Tibial nerve (tissue), 4 donors: ENCODE measurements around the gene BCL2L11. TPM values are rescaled to one million over a fixed set of nuclear protein-coding genes. Genes with fewer than 3 reads are reported as not detected.

Experiments used
- DNase-seq, 2 donors: peaks; one replicate each; pipeline ENCODE4 v3.0.0-alpha.2; 2019; ENCODE audit warnings: low spot score in 2 of 2
- H3K27ac ChIP-seq, 4 donors: fragments of 200-600 bp; sonication (generic) in 3 of 4; one replicate each; pipeline ENCODE4 v1.5.1; 2017 to 2019; ENCODE audit warnings: mild to moderate bottlenecking in 1 of 4
- H3K27me3 ChIP-seq, 2 donors: fragments of 200-600 bp; sonication (generic) in 1 of 2; one replicate each; pipeline versions ENCODE4 v1.5.1 to v1.6.0; 2017 to 2019
- H3K36me3 ChIP-seq, 3 donors: fragments of 200-600 bp; sonication (generic); one replicate each; pipeline ENCODE4 v1.5.1; 2018 to 2019
- H3K4me1 ChIP-seq, 4 donors: fragments of 200-600 bp; sonication (generic) in 3 of 4; one replicate each; pipeline ENCODE4 v1.5.1; 2017 to 2019
- H3K4me3 ChIP-seq, 4 donors: fragments of 200-600 bp; sonication (generic) in 3 of 4; one replicate each; pipeline ENCODE4 v1.5.1; 2017 to 2019; ENCODE audit warnings: mild to moderate bottlenecking in 1 of 4, moderate library complexity in 1 of 4
- H3K9me3 ChIP-seq, 4 donors: fragments of 200-600 bp; sonication (generic) in 3 of 4; one replicate each; pipeline ENCODE4 v1.5.1; 2017 to 2019
- EP300 ChIP-seq, 2 donors: sonication (generic); formaldehyde crosslinking; IDR thresholded peaks; one replicate each; pipeline ENCODE4 v1.6.1; 2017; ENCODE audit warnings: antibody characterized with exemption in 2 of 2, mild to moderate bottlenecking in 1 of 2
- POLR2A ChIP-seq, 2 donors: fragments of 450-650 bp; IDR thresholded peaks; one replicate each; pipeline ENCODE4 v1.6.1; 2017; ENCODE audit warnings: antibody characterized with exemption in 2 of 2, mild to moderate bottlenecking in 2 of 2, moderate library complexity in 2 of 2
- WGBS, 2 donors: methylation state at CpG; one replicate each; pipeline ENCODE4 v1.1.5; 2018; 5-methylcytosine and 5-hydroxymethylcytosine counted together
- total RNA-seq, 4 donors: library from RNA; depleted of rRNA; stranded (reverse); fragments of >200 nt; gene quantifications; one replicate each; pipeline ENCODE4 v1.1.0, GENCODE V29; 2016
- TF ChIP-seq, protein P1 (sequence below), 5 experiments: fragments of 200-600 bp in 3 of 5; fragments of 450-650 bp in 2 of 5; sonication (generic) in 3 of 5; IDR thresholded peaks; one replicate each; pipeline ENCODE4 v1.5.1; 2016 to 2019; ENCODE audit warnings: antibody characterized with exemption in 5 of 5, mild to moderate bottlenecking in 3 of 5, moderate library complexity in 2 of 5

Gene BCL2L11
- total RNA-seq, 4 donors from 2014 or later, result 8.7 to 36.5 (median 25.8) TPM

DNA sequence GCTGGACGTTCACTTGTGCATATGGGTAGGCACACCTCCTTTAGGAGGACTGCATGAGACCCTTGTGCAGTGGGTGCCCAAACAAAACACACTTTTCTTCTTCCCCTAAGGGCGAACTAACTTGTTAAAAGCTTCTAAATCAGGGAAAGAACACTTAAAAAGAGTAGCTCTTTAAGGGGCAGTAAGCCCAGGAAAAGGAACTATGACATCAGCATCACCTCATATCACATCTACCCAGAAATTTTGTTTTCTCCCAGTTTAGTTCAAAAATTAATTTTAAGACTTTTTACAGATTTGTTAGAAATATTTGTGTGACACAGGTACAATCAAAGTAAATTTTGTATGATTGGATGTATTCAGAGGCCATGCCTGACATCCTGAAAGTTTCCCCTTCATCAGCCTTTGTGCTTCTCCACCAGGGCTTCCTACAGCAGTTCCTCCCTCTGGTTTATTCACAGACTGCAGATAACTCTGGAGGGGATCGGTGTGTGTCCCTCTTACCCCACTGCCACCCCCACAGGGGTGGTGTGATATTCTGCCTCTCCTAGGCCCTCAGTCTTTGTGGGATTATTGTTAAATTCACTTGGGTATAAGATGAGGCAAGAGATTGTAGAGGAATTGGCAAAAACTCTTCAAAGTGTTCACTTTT, 27.6 kb downstream of the BCL2L11 start:
- Histone ChIP-seq H3K4me1 (peaks cover 0 to 19% (median 2%) of the 10 kb centered on the region in 4 donors), H3K27ac (no peak overlapping the region), H3K27me3 (no peaks in the 10 kb centered on the region), H3K9me3 (no peaks in the 10 kb centered on the region), H3K36me3 (peaks cover 0 to 25% (median 0%) of the 10 kb centered on the region in 3 donors), H3K4me3 (no peak overlapping the region)
- 84 to 85% methylated on average over 3 of the region's 3 CpGs for WGBS, 2 donors
- DNase-seq, result no peak
- TF ChIP-seq EP300 (IDR thresholded peaks at IDR 0.05), result no peak
- no peak for TF ChIP-seq POLR2A (IDR thresholded peaks at IDR 0.05)
- TF ChIP-seq, protein P1, sequence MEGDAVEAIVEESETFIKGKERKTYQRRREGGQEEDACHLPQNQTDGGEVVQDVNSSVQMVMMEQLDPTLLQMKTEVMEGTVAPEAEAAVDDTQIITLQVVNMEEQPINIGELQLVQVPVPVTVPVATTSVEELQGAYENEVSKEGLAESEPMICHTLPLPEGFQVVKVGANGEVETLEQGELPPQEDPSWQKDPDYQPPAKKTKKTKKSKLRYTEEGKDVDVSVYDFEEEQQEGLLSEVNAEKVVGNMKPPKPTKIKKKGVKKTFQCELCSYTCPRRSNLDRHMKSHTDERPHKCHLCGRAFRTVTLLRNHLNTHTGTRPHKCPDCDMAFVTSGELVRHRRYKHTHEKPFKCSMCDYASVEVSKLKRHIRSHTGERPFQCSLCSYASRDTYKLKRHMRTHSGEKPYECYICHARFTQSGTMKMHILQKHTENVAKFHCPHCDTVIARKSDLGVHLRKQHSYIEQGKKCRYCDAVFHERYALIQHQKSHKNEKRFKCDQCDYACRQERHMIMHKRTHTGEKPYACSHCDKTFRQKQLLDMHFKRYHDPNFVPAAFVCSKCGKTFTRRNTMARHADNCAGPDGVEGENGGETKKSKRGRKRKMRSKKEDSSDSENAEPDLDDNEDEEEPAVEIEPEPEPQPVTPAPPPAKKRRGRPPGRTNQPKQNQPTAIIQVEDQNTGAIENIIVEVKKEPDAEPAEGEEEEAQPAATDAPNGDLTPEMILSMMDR (IDR thresholded peaks at IDR 0.05), result no peak

DNA sequence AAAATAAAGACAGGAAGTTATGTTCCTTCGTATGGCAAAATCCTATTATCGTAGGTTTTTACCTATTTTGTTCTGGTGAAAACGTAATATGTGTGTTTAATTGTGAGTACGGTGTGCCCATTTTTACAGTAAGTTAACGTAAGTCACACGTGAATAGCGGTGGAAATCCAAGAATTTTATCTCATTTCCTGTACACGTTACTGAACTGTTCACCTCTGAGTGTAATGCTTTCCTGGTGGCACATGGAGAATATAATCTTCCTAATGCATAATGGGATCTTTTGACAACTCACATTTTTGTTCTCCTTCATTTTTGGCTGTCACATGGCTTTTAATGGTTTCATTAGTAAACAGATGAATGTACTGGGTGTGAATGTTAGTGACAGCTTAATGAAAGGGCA, 28.2 kb downstream of the BCL2L11 start:
- WGBS, 2 donors, result 86% methylated on average over 8 of the region's 8 CpGs
- no peak for DNase-seq
- peaks cover 0 to 19% (median 2%) of the 10 kb centered on the region in 4 donors for H3K4me1 ChIP-seq
- H3K27ac ChIP-seq, result no peak overlapping the region
- H3K36me3 ChIP-seq, result peaks cover 0 to 29% (median 0%) of the 10 kb centered on the region in 3 donors
- H3K27me3 ChIP-seq, result no peaks in the 10 kb centered on the region
- H3K4me3 ChIP-seq, result no peak overlapping the region
- H3K9me3 ChIP-seq, result no peaks in the 10 kb centered on the region
- TF ChIP-seq, protein P1 (IDR thresholded peaks at IDR 0.05), result no peak
- peak in 1 of 2 donors; percentile 34 for TF ChIP-seq EP300 (IDR thresholded peaks at IDR 0.05)
- TF ChIP-seq POLR2A (IDR thresholded peaks at IDR 0.05), result no peak

DNA sequence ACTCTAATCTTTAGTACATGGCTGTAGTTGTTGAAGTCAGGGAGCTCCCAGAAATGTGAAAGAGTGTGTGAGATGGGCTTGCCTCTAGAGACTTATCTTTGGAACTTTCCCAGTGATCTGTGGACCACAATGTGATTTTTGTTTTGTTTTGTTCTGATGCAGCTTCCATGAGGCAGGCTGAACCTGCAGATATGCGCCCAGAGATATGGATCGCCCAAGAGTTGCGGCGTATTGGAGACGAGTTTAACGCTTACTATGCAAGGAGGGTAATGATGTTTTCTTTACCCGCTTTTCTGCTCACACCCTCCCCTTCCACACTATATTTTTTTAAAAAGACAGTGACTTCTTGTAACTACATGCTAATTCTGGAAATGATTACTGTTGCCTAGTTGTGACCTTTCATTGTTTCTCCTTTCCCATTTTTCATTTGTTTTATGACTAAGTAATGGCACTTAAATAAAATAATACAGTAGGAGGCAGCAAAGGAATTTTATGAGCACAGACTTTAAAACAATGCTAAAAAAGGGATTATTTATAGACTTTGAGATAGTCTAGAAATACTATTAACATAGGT, 29.3 kb downstream of the BCL2L11 start:
- Histone ChIP-seq H3K36me3 (peaks cover 0 to 29% (median 0%) of the 10 kb centered on the region in 3 donors), H3K4me1 (peaks cover 0 to 22% (median 2%) of the 10 kb centered on the region in 4 donors), H3K9me3 (no peaks in the 10 kb centered on the region), H3K27ac (no peak overlapping the region), H3K27me3 (no peaks in the 10 kb centered on the region), H3K4me3 (no peak overlapping the region)
- TF ChIP-seq POLR2A (IDR thresholded peaks at IDR 0.05) (no peak), EP300 (IDR thresholded peaks at IDR 0.05) (no peak)
- TF ChIP-seq, protein P1 (IDR thresholded peaks at IDR 0.05), result no peak
- no peak for DNase-seq
- 66 to 72% methylated on average over 7 of the region's 7 CpGs for WGBS, 2 donors

DNA sequence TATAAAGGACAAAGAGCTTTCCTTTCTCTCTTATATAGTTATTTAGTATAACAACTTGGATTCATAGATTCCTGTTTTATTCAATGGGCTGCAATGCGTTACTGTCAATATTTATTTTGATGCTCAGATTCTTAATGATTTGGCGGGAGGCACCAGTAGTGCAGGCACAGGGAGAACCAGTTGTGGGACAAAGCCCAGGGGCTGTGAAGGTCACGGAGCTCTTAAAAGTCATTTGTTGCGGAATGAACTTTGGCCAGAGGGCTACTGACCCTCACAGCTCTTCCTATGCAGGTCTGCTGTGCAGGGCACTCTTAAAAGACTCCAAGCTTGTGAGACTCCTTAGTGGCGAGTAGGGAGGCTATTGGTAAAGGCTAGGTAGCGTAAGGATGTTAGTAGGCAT, 34.0 kb downstream of the BCL2L11 start:
- peaks cover 0 to 22% (median 0%) of the 10 kb centered on the region in 4 donors for H3K4me1 ChIP-seq
- no peaks in the 10 kb centered on the region for H3K27me3 ChIP-seq
- H3K36me3 ChIP-seq, result peaks cover 0 to 29% (median 0%) of the 10 kb centered on the region in 3 donors
- H3K9me3 ChIP-seq, result no peaks in the 10 kb centered on the region
- no peak for DNase-seq
- no peak overlapping the region for H3K27ac ChIP-seq
- H3K4me3 ChIP-seq, result no peak overlapping the region
- TF ChIP-seq POLR2A (IDR thresholded peaks at IDR 0.05) (no peak), EP300 (IDR thresholded peaks at IDR 0.05) (no peak)
- TF ChIP-seq, protein P1 (IDR thresholded peaks at IDR 0.05), result no peak
- WGBS, 2 donors, result 99% methylated on average over 6 of the region's 6 CpGs

DNA sequence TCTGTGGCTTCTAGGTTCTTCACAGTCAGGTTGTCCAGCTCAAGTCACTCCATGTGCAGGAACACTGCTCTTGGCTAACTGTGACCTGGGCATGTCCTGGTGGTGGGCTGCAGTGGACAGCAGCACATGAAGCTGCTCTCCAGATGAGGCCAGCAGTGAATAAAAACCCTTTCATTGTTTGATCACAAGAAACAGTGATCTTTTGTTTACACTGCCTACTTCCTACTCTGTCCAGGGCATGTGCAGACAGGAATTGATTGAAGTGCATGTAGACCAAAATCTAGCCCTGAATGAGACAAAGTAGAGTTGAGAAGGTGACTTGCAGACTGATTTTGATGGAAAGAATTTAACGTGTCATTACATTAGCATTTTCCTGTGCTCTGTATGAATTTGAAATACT, 34.9 kb downstream of the BCL2L11 start:
- H3K27ac ChIP-seq, result no peak overlapping the region
- no peaks in the 10 kb centered on the region for H3K27me3 ChIP-seq
- H3K4me3 ChIP-seq, result no peak overlapping the region
- H3K9me3 ChIP-seq, result no peaks in the 10 kb centered on the region
- peaks cover 0 to 24% (median 0%) of the 10 kb centered on the region in 4 donors for H3K4me1 ChIP-seq
- TF ChIP-seq EP300 (IDR thresholded peaks at IDR 0.05), result no peak
- TF ChIP-seq POLR2A (IDR thresholded peaks at IDR 0.05), result no peak
- TF ChIP-seq, protein P1 (IDR thresholded peaks at IDR 0.05), result no peak
- peaks cover 0 to 25% (median 0%) of the 10 kb centered on the region in 3 donors for H3K36me3 ChIP-seq
- WGBS, 2 donors, result 33 to 51% methylated on average over 1 of the region's 1 CpG
- no peak for DNase-seq
